Measurements from ENCODE around the gene RGS6. TPM values are rescaled to one million over a fixed set of nuclear protein-coding genes. Genes with fewer than 3 reads are reported as not detected.

RGS6 gene
- total RNA-seq, 3 donors from 2014 or later, result 3.4 to 9.2 (median 4.5) TPM

DNA sequence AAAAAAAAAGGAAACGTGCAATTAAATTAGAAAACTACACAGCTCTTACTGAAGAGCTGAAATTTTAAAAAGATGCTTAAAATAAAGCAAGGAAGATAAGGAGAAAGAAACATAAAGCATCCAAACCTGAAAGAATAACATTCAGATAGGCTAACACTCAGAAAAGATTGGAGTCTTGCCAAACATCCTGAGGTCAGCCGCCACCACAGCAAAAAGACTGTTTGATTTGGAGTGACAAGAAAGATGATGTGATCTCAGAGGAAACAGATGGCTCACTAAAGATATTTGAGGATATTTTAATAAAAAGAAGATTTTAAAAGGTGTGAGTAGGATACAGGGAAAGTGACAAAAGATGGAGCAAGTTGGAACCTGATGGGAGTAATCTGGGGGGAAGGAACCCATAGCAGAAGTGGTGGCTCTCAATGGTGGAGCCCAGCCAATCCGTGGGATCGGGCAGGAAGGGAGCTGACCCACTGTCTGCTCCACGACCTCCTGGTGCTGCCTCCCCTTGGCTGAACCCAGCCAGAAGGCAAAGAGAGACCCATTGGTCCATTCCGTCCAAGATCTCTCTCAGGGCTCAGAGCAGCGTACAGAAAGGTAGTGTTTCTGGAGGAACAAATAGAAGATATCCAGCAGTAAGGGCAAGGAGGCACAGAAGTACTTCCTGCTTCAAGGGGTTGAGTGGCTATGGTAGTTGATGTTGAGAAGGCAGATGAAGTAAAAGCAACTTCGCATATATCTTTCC lies 469.6 kb downstream of the RGS6 start:
- no peaks in the 10 kb centered on the region for H3K36me3 ChIP-seq
- peak overlapping the region in 1 of 2 donors; percentile 25 for H3K27ac ChIP-seq
- TF ChIP-seq POLR2AphosphoS5 (IDR thresholded peaks at IDR 0.05), result no peak
- TF ChIP-seq, protein P1, sequence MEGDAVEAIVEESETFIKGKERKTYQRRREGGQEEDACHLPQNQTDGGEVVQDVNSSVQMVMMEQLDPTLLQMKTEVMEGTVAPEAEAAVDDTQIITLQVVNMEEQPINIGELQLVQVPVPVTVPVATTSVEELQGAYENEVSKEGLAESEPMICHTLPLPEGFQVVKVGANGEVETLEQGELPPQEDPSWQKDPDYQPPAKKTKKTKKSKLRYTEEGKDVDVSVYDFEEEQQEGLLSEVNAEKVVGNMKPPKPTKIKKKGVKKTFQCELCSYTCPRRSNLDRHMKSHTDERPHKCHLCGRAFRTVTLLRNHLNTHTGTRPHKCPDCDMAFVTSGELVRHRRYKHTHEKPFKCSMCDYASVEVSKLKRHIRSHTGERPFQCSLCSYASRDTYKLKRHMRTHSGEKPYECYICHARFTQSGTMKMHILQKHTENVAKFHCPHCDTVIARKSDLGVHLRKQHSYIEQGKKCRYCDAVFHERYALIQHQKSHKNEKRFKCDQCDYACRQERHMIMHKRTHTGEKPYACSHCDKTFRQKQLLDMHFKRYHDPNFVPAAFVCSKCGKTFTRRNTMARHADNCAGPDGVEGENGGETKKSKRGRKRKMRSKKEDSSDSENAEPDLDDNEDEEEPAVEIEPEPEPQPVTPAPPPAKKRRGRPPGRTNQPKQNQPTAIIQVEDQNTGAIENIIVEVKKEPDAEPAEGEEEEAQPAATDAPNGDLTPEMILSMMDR (IDR thresholded peaks at IDR 0.05), result no peak
- TF ChIP-seq POLR2A (IDR thresholded peaks at IDR 0.05), result no peak
- no peak overlapping the region for H3K4me3 ChIP-seq
- DNase-seq (ENCODE audit: low spot score in 2 of 2), result no peak
- intact Hi-C loops (cut with DNase I; ENCODE audit: low total_unique reads), result loop anchor here (2.0 kb wide), 1 partner anchor 47 kb away; no protein-coding TSS in a partner anchor
- H3K27me3 ChIP-seq, result no peaks in the 10 kb centered on the region
- H3K4me1 ChIP-seq, result no peaks in the 10 kb centered on the region
- no peaks in the 10 kb centered on the region for H3K9me3 ChIP-seq

GRCh38 chr14:72402377-72402772 lies 470.1 kb downstream of the RGS6 start:
- H3K9me3 ChIP-seq, result no peaks in the 10 kb centered on the region
- H3K27ac ChIP-seq, result no peak overlapping the region
- no peak for DNase-seq (ENCODE audit: low spot score in 2 of 2)
- no peaks in the 10 kb centered on the region for H3K27me3 ChIP-seq
- TF ChIP-seq, protein P1 (IDR thresholded peaks at IDR 0.05), result no peak
- TF ChIP-seq POLR2A (IDR thresholded peaks at IDR 0.05) (no peak), POLR2AphosphoS5 (IDR thresholded peaks at IDR 0.05) (no peak)
- H3K4me1 ChIP-seq, result no peaks in the 10 kb centered on the region
- H3K36me3 ChIP-seq, result no peaks in the 10 kb centered on the region
- intact Hi-C loops (cut with DNase I; ENCODE audit: low total_unique reads), result loop anchor here (2.0 kb wide), 1 partner anchor 48 kb away; no protein-coding TSS in a partner anchor
- H3K4me3 ChIP-seq, result no peak overlapping the region

DNA sequence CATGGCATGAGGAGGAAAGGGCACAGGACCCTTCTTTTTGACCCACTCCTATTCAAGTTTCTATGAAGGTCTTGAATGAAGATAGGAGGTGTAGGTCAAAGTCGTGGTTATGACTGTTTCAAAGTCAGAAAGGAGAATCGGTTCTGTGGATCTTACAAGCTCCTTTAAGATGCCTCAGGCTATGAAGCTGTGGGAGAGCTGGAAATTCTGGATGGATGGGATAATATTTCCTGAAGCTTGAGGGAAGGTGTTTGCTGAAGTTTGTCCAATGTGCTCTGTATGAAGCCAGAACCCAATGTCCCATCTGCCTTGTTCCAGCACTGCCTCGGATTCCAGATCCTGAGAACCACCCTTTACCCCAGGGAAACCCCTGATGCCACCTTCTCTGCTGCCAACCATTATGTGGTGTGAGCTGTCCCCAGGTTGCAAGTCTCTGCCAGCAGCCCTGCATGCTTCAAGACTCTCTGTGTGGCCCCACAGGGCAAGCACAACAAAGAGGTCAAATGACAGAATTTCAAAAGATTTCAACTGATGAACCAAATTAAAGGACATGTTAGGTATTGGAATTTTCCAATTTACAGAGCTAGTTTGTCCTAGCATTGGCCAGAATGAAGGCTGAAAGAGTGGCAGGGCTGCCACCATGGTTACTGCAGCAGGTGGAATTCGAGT lies 472.0 kb downstream of the RGS6 start:
- peak overlapping the region; percentile 9 to 27 for H3K27ac ChIP-seq
- no peaks in the 10 kb centered on the region for H3K27me3 ChIP-seq
- no peaks in the 10 kb centered on the region for H3K9me3 ChIP-seq
- H3K36me3 ChIP-seq, result no peaks in the 10 kb centered on the region
- intact Hi-C loops (cut with DNase I; ENCODE audit: low total_unique reads), result no loop called here
- no peak overlapping the region for H3K4me3 ChIP-seq
- DNase-seq (ENCODE audit: low spot score in 2 of 2), result peak in 1 of 2 donors; percentile 57
- no peaks in the 10 kb centered on the region for H3K4me1 ChIP-seq
- TF ChIP-seq, protein P1 (IDR thresholded peaks at IDR 0.05), result no peak
- peak in 1 of 3 donors; percentile 41 for TF ChIP-seq POLR2AphosphoS5 (IDR thresholded peaks at IDR 0.05)

GRCh38 chr14:72404998-72405397 lies 472.8 kb downstream of the RGS6 start:
- no peak for DNase-seq (ENCODE audit: low spot score in 2 of 2)
- peak overlapping the region; percentile 9 to 27 for H3K27ac ChIP-seq
- no peaks in the 10 kb centered on the region for H3K27me3 ChIP-seq
- no peaks in the 10 kb centered on the region for H3K9me3 ChIP-seq
- TF ChIP-seq POLR2AphosphoS5 (IDR thresholded peaks at IDR 0.05) (no peak), POLR2A (IDR thresholded peaks at IDR 0.05) (no peak)
- TF ChIP-seq, protein P1 (IDR thresholded peaks at IDR 0.05), result no peak
- no peaks in the 10 kb centered on the region for H3K4me1 ChIP-seq
- H3K36me3 ChIP-seq, result no peaks in the 10 kb centered on the region
- intact Hi-C loops (cut with DNase I; ENCODE audit: low total_unique reads), result no loop called here
- H3K4me3 ChIP-seq, result no peak overlapping the region

DNA sequence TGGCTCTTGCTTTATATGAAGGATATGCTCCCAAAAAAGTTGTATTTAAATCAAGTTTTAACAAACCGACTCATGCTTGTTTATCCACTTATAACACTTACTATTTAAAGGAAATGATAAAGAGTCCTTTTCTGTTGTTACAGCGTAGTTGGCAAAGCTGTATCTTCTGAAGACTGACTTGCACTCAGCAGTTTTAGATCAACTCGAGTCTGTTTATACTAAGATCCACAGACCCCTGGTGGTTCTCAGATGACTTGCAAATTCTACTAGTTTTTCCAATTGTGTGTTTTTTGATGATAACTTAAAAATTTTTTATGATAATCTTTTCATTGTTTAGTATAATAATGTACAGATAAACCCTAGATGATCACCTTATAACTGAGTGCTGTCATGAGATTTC lies 475.8 kb downstream of the RGS6 start:
- Histone ChIP-seq H3K27me3 (no peaks in the 10 kb centered on the region), H3K9me3 (no peaks in the 10 kb centered on the region), H3K36me3 (no peaks in the 10 kb centered on the region), H3K4me3 (no peak overlapping the region), H3K4me1 (no peaks in the 10 kb centered on the region), H3K27ac (no peak overlapping the region)
- intact Hi-C loops (cut with DNase I; ENCODE audit: low total_unique reads), result no loop called here
- DNase-seq (ENCODE audit: low spot score in 2 of 2), result no peak
- TF ChIP-seq POLR2AphosphoS5 (IDR thresholded peaks at IDR 0.05), result no peak
- no peak for TF ChIP-seq POLR2A (IDR thresholded peaks at IDR 0.05)
- TF ChIP-seq, protein P1 (IDR thresholded peaks at IDR 0.05), result no peak

Data from breast epithelium (tissue), 4 donors.